HS-5 (cell line): Measurements from ENCODE around the gene CCDC171.
"Not testable (repeated sequence)": the region's sequence is repeated elsewhere in the genome, so short reads cannot be mapped to it uniquely, and the experiment has no call there.

Experiments
- DNase-seq: peaks from one replicate; pipeline ENCODE4 v3.0.0-alpha.2; 2012; ENCODE audit warnings: low read depth

The CCDC171 gene

GRCh38 chr9:15697446-15697851 is 144.6 kb downstream of the CCDC171 start:
- DNase-seq = peak; percentile 77

DNA sequence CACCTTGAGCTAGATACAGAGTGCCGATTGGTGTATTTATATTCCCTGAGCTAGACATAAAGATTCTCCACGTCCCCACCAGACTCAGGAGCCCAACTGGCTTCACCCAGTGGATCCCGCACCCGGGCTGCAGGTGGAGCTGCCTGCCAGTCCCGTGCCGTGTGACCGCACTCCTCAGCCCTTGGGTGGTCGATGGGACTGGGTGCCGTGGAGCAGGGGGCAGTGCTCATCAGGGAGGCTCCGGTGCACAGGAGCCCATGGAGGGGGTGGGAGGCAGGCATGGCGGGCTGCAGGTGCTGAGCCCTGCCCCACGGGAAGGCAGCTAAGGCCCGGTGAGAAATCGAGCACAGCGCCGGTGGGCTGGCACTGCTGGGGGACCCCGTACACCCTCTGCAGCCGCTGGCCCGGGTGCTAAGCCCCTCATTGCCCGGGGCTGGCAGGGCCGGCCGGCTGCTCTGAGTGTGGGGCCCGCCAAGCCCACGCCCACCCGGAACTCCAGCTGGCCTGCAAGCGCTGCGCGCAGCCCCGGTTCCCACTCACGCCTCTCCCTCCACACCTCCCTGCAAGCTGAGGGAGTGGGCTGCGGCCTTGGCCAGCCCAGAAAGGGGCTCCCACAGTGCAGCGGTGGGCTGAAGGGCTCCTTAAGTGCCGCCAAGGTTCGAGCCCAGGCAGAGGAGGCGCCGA is 147.2 kb downstream of the CCDC171 start:
- not testable (repeated sequence) for DNase-seq

DNA sequence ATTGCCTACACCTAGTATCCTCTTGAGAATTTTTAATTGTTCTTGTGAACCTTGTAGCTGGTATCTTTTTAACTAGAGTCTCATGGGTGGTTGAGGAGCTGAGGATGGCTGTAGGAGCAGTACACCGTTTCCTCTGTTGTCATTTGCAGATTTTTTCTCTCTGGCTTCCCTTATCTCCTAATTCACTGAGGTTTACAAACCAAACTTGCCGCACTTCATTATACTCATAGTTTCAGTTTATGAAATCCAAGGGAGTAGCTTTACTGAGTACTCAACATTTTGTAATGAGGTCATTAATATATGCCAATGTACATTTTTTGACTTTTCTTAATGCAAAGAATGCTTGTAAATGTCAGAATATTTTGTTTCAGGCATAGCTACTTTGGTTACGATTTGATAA is 154.2 kb downstream of the CCDC171 start:
- no peak for DNase-seq

DNA sequence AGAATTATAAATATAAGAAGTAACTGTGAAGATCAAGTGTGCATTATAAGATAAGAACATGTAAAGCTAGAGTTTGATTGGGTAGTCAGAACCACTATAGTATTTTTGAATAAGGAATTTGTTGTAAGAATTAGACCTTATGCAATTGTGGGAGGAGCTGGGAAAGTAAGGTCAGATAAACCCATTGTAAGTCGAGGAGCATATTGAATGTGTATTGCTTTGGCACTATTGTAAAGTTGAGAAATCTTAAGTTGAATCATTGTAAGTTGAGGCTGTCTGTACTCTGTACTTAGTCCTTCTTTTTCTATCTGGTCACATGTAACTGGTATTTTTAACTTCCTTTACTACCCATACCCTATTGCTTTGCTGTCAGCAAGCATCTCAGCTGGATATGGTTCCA is 158.7 kb downstream of the CCDC171 start:
- DNase-seq = no peak

DNA sequence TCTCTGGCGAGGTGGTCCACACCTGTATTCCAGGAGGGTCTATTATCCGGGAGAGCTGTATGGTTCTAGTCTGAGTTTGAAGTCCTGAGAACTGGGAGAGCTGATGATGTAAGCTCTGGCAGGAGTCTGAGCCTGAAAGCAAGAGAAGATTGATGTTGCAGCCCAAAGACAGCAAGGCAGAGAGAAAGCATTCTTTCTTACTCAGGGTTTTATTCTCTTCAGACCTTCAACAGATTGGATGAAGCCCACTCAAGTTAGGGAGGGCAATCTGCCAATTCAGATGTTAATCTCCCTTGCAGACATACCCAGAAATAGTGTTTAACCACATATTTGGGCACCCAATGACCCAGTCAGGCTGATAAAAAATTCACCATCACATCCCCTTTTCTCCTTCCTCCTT is 159.1 kb downstream of the CCDC171 start:
- no peak for DNase-seq

DNA sequence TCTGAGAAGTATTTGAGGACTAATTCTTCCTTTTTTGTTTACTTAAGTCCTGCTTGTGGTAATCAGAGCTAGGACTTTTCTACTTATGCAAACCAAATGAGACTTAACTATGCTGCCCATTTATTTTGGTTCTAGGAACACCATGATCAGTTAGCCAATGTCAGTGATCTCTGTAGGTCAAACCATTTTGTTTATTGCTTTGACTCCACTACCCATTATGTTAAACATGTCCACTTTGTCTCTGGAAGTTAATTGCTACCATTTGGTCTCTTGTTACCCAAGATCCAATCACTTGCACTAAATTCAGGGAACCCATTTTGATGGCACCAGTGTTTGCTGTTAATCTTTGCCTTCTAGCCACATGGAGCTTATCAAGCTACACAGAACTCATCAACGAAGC is 161.9 kb downstream of the CCDC171 start:
- DNase-seq = no peak

DNA sequence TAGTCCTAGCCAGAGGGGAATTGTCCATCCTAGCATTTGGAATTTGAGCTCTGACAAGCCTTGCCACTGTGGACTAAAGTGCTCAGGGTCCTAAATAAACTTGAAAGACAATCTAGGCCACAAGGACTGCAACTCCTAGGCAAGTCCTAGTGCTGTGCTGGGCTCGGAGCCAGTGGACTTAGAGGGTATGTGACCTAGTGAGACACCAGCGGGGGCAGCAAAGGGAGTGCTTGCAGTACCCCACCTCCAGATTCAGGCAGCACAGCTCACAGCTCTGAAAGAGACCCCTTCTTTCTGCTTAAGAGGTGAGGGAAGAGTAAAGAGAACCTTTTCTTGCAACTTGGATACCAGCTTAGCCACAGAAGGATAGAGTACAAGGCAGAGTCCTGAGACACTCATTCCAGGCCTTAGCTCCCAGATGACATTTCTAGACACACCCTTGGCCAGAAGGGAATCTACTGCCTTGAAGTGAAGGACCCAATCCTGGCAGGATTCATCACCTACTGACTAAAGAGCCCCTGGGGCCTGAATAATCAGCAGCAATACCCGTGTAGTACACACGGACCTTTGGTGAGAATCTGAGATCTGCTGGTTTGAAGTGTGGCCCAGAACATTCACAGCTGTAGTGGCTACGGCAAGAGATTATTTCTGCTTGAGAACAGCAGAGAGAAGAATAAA is 164.6 kb downstream of the CCDC171 start:
- no peak for DNase-seq

DNA sequence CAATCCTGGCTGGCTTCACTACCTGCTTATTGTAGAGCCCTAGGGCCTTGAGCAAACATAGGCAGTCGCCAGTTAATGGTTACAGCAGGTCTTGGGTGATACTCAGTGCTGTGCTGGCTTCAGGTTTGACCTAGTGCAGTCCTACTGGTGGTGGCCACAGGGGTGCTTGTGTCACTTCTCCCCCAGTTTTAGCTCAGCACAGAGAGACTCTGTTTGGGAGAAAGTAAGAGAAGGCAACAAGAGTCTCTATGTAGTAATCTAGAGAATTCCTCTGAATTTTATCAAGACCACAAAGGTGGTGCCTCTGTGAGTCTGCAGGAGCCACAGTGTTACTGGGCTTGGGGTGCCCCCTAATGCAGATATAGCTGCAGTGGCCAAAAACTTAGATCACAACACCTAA is 165.6 kb downstream of the CCDC171 start:
- no peak for DNase-seq

GRCh38 chr9:15720861-15721260 is 168.0 kb downstream of the CCDC171 start:
- DNase-seq = no peak

GRCh38 chr9:15722888-15723287 is 170.0 kb downstream of the CCDC171 start:
- no peak for DNase-seq

- no peak for DNase-seq
Measured at GRCh38 chr9:15724016-15724415, 171.2 kb downstream of the CCDC171 start.

GRCh38 chr9:15724612-15725011 is 171.8 kb downstream of the CCDC171 start:
- no peak for DNase-seq

DNA sequence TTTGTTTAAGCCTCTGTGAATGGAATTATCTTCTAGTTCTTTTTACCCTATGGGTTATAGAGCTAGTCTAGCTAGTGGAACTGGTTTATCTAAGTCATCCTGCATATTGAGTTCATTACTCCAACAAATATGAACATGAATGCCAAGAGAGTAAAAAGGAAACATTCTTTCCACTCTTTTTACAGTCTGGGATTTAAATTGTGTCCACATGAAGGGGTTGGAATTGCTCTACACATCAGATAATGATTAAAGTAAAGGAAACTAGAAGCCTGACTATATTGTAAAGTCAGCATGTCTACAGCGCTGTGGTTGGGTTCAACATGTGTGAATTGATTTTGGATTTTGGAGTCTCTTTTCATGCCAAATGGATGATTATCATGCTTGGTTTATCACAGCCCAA is 173.1 kb downstream of the CCDC171 start:
- peak; percentile 30 for DNase-seq

DNA sequence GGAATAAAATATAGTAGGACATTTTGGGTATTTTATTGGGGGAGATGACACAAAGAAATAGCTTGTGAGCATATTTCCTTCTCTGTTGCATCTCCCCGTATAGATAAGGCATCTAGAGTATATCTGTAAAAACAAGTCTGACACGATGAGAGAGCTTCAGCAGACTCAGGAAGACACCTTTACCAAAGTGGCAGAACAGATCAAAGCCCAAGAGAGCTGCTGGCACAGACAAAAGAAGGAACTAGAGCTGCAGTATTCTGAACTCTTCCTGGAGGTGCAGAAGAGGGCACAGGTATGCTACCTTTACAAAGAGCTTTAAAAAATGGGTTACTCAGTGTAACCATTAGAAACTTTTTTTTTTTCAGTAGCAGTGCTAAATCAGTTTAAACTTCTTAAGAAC is 176.7 kb downstream of the CCDC171 start:
- no peak for DNase-seq

DNA sequence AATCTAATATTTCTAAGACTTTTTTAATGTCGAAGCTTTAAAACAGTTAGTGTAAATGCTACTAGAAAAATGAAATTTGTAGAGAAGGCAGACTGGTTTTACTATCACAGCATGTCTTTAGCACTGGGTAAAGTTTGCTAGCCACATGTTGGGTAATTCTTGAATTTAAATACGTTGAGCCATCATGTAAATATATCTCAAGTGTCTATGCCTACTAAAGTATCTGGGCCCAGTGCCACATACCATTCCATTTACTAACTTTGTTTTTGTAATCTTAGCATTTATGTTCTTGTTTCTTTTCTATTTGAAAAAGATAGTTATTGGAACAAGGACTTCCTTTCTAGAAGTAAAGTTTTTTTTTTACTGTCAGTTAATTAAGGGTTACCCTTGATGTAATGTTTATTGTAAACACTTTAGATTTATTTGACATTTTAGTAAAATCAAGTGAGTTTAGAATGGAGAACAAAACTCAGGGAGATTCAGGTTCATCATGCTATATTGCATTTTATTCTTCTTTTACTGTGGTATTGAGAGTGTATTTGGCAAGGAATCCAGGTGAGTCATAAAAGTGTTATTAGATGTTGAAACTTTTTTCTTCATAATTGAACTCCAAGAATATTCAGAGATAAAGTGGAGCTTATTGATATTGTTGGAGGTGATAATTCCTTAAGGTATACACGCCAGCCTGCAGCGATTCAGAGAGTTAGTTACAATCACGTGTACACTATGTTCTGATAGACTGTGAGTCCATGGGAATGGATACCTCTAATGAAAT is 182.4 kb downstream of the CCDC171 start:
- DNase-seq = peak; percentile 90

DNA sequence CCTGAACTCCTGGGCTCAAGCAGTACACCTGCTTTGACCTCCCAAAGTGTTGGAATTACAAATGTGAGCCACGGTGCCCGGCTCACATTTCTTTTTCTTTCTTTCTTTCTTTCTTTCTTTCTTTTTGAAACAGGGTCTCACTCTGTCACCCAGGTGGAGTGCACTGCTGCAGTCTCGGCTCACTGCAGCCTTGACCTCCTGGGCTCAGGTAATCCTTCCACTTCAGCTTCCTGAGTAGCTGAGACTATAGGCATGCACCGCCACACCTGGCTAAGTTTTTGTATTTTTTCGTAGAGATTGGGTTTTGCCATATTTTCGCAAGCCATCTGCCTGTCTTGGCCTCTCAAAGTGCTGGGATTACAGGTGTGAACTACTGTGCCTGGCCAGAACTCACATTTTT is 183.7 kb downstream of the CCDC171 start:
- DNase-seq = no peak

DNA sequence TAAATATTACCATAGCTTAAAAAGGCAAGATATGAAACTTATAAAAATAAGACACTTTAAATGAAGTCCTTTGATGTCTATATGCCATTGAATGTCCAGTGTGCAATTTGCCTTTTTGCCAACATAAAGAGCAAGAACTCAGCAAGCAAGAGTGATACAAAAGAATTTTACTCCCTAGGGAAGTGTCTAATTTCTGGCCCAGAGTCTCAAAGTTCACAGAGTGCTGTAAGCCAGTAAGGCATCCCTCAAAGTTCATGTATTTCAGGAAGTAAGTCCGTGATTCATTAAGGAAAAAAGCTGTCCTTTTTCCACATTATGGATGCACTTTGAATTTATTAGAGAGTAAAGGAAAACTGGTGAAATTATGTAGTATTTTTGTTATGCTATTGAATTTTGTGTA is 185.2 kb downstream of the CCDC171 start:
- no peak for DNase-seq

DNA sequence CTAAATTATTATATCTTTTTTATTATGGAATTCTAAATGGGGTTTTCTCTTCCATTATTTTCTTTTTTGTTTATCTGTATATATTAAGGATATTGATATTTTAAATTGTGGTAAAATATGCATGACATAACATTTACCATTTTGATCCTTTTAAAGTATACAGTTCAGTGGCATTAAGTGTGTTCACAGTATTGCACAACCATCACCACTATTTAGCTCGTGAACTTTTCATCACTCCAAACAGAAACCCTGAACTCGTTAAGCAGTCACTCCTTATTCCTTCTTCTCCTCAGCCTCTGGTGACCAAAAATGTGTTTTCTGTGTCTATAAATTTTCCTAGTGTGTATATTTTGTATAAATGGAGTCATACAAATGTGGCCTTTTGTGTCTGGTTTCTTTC is 188.2 kb downstream of the CCDC171 start:
- DNase-seq = no peak

DNA sequence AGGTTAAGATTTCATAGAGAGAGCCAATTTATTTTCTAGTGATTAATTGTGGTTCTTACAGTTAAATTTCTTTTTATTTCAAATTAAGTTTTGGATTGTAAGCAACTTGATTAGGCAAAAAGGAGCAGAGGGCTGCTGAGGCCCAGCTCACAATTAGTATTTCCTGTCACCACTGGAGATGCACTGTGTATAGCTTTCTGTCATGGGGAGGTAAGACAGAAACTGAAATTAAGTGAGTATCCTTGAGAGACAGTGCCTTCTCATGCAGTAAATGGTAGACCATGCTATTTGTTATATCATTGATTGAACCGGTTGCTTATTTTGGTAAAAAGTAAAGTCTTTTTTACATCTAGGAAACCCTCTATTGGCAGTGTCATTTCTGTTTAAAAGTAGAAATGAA is 190.7 kb downstream of the CCDC171 start:
- no peak for DNase-seq

DNA sequence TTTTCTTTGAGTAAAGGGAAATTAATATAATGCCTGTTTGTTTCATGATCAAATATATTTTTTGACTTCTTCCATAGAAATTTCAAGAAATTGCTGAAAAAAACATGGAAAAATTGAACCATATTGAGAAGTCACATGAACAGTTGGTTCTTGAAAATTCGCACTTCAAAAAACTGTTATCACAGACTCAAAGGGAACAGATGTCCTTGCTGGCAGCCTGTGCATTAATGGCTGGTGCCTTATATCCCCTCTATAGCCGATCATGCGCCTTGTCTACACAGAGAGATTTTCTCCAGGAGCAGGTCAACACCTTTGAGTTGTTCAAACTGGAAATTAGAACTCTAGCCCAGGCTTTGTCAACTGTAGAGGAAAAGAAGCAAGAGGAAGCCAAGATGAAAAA is 191.4 kb downstream of the CCDC171 start:
- DNase-seq = no peak

GRCh38 chr9:15746905-15747304 is 194.1 kb downstream of the CCDC171 start:
- DNase-seq = no peak

- DNase-seq = no peak
Measured at GRCh38 chr9:15755660-15756059, 202.8 kb downstream of the CCDC171 start.

DNA sequence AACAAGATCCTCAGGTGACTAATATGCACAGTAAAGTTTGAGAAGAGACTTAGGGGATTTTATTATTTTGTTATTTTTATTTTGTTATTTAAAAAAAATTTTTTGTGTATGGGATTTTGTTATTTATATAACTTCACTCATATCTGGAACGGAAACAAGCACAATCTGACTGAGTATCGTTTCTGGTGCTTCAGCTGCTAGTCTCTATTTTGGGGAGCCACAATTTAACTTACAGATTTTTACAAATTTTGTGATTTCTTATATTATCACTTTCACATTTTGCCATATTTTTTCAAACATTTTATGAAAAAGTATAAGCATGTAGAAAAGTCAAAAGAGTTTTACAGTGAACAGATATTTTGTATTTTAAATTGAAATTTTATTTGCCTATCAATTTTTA is 208.7 kb downstream of the CCDC171 start:
- no peak for DNase-seq
